ENCODE results near the gene ARHGEF5. TPM values are rescaled to one million over a fixed set of nuclear protein-coding genes. Genes with fewer than 3 reads are reported as not detected.

Gene ARHGEF5
- total and polyA plus RNA-seq, 2 donors (not counting 1 experiment from before 2014, with no cell fraction given): 3.0 to 3.1 TPM

- H4K20me1 ChIP-seq (ENCODE audit: control insufficient read depth, extremely low read depth, insufficient read depth, low read length): no peaks in the 10 kb centered on the region
- no peak overlapping the region for H3K4me2 ChIP-seq (ENCODE audit: extremely low read depth, insufficient read depth, low read length)
- DNase-seq (ENCODE audit: low read depth in 2 of 2): no peak
- TF ChIP-seq CTCF (conservative IDR thresholded peaks at IDR 0.05 in 1 of 2, IDR thresholded peaks at IDR 0.05 in 1 of 2; ENCODE audit: low read depth in 1 of 2, low read length in 2 of 2): no peak
- TF ChIP-seq EZH2 (IDR thresholded peaks at IDR 0.05; ENCODE audit: low read length, missing control alignments): no peak
- H3K27ac ChIP-seq (ENCODE audit: insufficient read depth, low read length): no peak overlapping the region
- H3K36me3 ChIP-seq (ENCODE audit: control insufficient read depth, insufficient read depth, low read length): no peaks in the 10 kb centered on the region
- H3K9ac ChIP-seq (ENCODE audit: insufficient read depth, low read length): no peak overlapping the region
- no peak overlapping the region for H2AFZ ChIP-seq (ENCODE audit: low read length)
- no peaks in the 10 kb centered on the region for H3K79me2 ChIP-seq (ENCODE audit: control insufficient read depth, insufficient read depth, low read length)
- H3K4me1 ChIP-seq (ENCODE audit: control insufficient read depth, extremely low read depth, insufficient read depth, low read length): no peaks in the 10 kb centered on the region
- no peaks in the 10 kb centered on the region for H3K27me3 ChIP-seq (ENCODE audit: control insufficient read depth, insufficient read depth, low read length)
- no peak overlapping the region for H3K4me3 ChIP-seq (replicated peaks in 1 of 4; ENCODE audit: control extremely low read depth in 1 of 4, insufficient read depth in 1 of 4, low read depth in 3 of 4, low read length in 4 of 4)
- H3K9me3 ChIP-seq (ENCODE audit: control insufficient read depth, insufficient read depth, low read depth, low read length): no peaks in the 10 kb centered on the region
Observed at GRCh38 chr7:144397086-144397485, 41.9 kb downstream of the ARHGEF5 start.

GRCh38 chr7:144398291-144398690, 43.1 kb downstream of the ARHGEF5 start:
- no peaks in the 10 kb centered on the region for H3K9me3 ChIP-seq (ENCODE audit: control insufficient read depth, insufficient read depth, low read depth, low read length)
- H3K4me3 ChIP-seq (replicated peaks in 1 of 4; ENCODE audit: control extremely low read depth in 1 of 4, insufficient read depth in 1 of 4, low read depth in 3 of 4, low read length in 4 of 4): no peak overlapping the region
- no peak overlapping the region for H3K9ac ChIP-seq (ENCODE audit: insufficient read depth, low read length)
- H3K4me1 ChIP-seq (ENCODE audit: control insufficient read depth, extremely low read depth, insufficient read depth, low read length): no peaks in the 10 kb centered on the region
- no peak for DNase-seq (ENCODE audit: low read depth in 2 of 2)
- no peaks in the 10 kb centered on the region for H3K79me2 ChIP-seq (ENCODE audit: control insufficient read depth, insufficient read depth, low read length)
- H3K27ac ChIP-seq (ENCODE audit: insufficient read depth, low read length): no peak overlapping the region
- no peaks in the 10 kb centered on the region for H3K36me3 ChIP-seq (ENCODE audit: control insufficient read depth, insufficient read depth, low read length)
- H4K20me1 ChIP-seq (ENCODE audit: control insufficient read depth, extremely low read depth, insufficient read depth, low read length): no peaks in the 10 kb centered on the region
- H3K27me3 ChIP-seq (ENCODE audit: control insufficient read depth, insufficient read depth, low read length): no peaks in the 10 kb centered on the region
- no peak overlapping the region for H3K4me2 ChIP-seq (ENCODE audit: extremely low read depth, insufficient read depth, low read length)
- no peak overlapping the region for H2AFZ ChIP-seq (ENCODE audit: low read length)
- TF ChIP-seq EZH2 (IDR thresholded peaks at IDR 0.05; ENCODE audit: low read length, missing control alignments): no peak
- TF ChIP-seq CTCF (conservative IDR thresholded peaks at IDR 0.05 in 1 of 2, IDR thresholded peaks at IDR 0.05 in 1 of 2; ENCODE audit: low read depth in 1 of 2, low read length in 2 of 2): no peak

DNA sequence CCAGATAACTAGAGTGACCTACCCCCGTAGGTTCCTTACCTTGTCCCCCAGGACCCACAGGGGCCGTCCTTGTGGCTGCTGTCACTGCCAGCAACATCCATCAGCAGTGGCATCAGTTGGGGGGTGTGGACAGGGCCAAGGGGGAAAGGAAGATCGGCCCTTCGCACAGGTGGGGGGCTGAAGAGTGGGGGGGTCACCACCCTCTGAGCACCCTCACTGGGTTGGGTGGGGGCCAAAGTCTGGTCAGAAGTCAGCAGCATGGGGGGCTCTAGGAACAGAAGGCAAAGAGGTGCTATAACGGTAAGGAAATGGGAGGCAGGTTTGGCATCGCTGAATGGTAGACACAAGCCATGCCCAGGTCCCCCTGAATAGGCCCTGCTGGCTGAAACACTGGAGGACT, 43.7 kb downstream of the ARHGEF5 start:
- no peak overlapping the region for H3K27ac ChIP-seq (ENCODE audit: insufficient read depth, low read length)
- no peak overlapping the region for H2AFZ ChIP-seq (ENCODE audit: low read length)
- no peak overlapping the region for H3K9ac ChIP-seq (ENCODE audit: insufficient read depth, low read length)
- H3K9me3 ChIP-seq (ENCODE audit: control insufficient read depth, insufficient read depth, low read depth, low read length): no peaks in the 10 kb centered on the region
- H4K20me1 ChIP-seq (ENCODE audit: control insufficient read depth, extremely low read depth, insufficient read depth, low read length): no peaks in the 10 kb centered on the region
- no peak for DNase-seq (ENCODE audit: low read depth in 2 of 2)
- no peak overlapping the region for H3K4me3 ChIP-seq (replicated peaks in 1 of 4; ENCODE audit: control extremely low read depth in 1 of 4, insufficient read depth in 1 of 4, low read depth in 3 of 4, low read length in 4 of 4)
- TF ChIP-seq EZH2 (IDR thresholded peaks at IDR 0.05; ENCODE audit: low read length, missing control alignments): no peak
- TF ChIP-seq CTCF (conservative IDR thresholded peaks at IDR 0.05 in 1 of 2, IDR thresholded peaks at IDR 0.05 in 1 of 2; ENCODE audit: low read depth in 1 of 2, low read length in 2 of 2): no peak
- H3K79me2 ChIP-seq (ENCODE audit: control insufficient read depth, insufficient read depth, low read length): no peaks in the 10 kb centered on the region
- no peaks in the 10 kb centered on the region for H3K36me3 ChIP-seq (ENCODE audit: control insufficient read depth, insufficient read depth, low read length)
- H3K27me3 ChIP-seq (ENCODE audit: control insufficient read depth, insufficient read depth, low read length): no peaks in the 10 kb centered on the region
- H3K4me2 ChIP-seq (ENCODE audit: extremely low read depth, insufficient read depth, low read length): no peak overlapping the region
- H3K4me1 ChIP-seq (ENCODE audit: control insufficient read depth, extremely low read depth, insufficient read depth, low read length): no peaks in the 10 kb centered on the region
